GM21619 (cell line): ENCODE results near the gene ARMC6.
"Not testable (repeated sequence)": the region's sequence is repeated elsewhere in the genome, so short reads cannot be mapped to it uniquely, and the experiment has no call there.

Experiments used
- ATAC-seq: cut with Tn5 transposase; IDR thresholded peaks from one replicate; pipeline ENCODE4 v1.9.1; 2021; ENCODE audit not compliant: unreplicated experiment

The ARMC6 gene

DNA sequence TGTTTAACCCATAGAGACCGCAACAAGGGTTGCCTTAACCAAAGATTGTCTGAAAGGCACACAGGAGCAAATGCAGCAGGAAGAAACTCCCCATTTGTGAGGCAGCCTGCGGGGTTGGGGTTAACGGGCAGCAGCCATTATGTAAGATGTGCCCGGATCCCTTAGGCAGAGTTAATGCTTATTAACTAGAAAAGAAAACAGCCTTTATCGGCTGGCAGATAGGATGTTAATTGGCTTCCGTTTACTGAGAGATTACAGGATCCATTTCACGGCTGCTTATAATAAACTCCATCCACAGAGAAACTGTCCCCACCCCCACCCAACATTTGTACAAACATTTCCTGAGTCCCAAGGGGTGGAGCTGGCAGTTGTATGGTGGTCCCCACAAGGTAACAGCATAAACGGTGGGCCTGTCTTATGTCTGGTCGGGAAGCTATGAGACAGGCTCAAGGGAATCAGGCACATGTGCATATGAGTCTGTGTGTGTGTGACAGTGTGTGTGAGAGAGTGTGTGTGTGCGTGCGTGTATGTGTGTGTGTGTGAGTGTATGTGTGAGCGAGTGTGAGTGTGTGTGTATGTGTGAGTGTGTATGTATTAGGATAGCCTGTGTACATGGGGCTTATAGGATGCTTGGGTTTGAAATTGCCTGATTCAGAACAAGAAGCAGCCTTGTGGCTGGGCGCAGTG is 40.9 kb downstream of the ARMC6 start:
- no peak for ATAC-seq

DNA sequence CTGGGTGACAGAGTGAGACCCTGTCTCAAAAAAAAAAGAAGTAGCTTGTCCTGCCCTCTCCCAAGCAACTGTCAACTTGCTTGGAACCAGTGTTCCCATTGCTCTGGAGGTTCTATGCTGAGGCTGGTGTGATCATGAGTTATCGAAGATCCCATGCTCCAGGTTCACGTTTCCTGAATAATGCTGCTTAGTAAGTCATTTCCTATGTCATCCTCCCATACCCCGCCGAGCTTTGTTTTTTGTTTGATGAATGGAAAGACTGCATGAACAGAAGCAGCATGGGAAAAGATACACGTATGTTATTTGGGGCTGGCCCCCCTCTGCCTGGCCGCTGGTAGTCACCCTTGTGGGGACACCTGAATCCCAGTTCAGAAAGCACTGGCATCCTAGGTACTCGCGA is 41.7 kb downstream of the ARMC6 start:
- no peak for ATAC-seq

DNA sequence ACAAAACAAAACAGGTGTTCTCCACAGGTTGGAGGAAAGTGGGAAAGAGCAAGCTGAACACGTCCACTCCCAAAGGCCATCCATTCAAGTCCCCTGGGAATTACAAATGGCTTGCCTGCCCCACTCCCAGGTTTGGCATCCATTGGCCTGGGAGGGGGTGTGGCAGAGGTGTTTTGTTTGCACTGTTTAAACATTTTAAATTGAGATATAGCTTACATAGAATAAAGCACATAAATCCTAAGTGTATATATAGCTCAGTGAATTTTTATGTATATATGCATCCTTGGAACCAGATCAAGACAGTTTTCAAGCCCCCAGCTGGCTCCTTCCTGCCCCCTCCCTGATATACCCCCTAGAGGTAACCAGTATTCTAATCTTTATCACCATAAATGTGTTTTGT is 43.1 kb downstream of the ARMC6 start:
- ATAC-seq = no peak

DNA sequence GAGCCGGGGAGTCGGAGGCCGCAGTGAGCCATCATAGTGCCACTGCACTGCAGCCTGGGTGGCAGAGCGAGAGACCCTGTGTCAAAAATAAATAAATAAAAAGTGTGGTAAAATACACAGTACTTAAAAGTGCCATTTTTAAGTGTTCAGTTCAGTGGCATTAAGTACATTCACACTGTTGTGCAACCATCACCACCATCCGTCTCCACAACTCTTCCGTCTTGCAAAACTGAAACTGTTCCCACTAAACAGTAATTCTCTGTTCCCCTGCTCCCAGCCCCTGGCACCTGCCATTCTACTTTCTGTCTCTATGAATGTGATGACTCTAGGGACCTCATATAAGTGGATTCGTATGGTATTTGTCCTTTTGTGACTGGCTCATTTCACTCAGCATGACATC is 43.7 kb downstream of the ARMC6 start:
- no peak for ATAC-seq

DNA sequence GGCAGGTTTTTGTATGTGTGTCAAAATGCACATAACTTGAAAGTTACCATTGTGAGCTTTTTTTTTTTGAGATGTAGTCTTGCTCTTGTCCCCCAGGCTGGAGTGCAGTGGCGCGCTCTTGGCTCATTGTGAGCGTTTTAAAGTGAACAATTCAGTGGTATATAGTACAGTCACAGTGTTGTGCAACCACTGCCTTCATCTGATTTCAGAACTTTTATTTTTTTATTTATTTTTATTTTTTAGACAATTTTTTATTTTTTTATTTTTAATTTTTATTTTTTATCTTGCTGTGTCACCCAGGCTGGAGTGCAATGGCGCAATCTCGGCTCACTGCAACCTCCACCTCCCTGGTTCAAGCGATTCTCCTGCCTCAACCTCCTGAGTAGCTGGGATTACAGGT is 45.4 kb downstream of the ARMC6 start:
- ATAC-seq = no peak

DNA sequence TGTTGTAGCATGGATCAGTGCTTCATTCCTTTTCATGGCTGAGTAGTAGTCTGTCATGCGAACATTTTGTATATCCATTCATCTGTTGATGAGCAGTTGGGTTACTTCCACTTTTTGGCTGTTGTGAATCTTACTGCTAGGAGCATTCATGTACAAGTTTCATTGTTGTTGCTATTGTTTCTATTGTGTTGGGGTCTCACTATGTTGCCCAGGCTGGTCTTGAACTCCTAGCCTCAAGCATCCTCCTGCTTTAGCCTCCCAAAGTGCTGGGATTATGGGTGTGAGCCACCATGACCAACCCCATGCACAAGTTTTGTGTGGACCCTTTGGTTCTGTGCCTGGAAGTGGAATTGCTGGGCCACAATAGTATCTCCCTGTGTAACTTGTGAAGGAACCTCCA is 46.2 kb downstream of the ARMC6 start:
- ATAC-seq = no peak

DNA sequence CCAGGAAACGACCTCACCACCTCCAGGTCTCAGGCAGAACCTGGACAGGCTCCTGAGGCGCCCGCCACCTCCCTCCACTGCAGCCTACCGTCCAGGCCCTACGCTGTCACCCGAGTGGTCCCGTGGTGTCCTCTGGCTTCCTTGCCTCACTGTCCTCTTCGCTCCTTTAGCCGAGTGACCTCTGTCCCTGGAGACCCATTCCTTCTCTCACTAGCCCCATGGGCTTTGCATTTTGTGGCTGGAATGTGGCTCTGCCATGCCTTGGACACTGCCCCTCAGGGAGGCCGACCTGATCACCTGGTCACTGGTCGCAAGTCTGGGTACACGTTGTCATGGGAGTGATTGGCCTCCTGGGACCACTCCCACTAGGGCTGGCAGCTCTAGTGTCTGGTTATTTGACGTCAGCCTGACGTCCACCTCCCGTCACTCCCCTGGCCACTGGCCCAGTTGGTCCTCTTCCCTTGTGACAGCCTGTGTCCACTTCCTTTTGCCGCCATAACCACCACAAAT is 48.3 kb downstream of the ARMC6 start:
- ATAC-seq = no peak

DNA sequence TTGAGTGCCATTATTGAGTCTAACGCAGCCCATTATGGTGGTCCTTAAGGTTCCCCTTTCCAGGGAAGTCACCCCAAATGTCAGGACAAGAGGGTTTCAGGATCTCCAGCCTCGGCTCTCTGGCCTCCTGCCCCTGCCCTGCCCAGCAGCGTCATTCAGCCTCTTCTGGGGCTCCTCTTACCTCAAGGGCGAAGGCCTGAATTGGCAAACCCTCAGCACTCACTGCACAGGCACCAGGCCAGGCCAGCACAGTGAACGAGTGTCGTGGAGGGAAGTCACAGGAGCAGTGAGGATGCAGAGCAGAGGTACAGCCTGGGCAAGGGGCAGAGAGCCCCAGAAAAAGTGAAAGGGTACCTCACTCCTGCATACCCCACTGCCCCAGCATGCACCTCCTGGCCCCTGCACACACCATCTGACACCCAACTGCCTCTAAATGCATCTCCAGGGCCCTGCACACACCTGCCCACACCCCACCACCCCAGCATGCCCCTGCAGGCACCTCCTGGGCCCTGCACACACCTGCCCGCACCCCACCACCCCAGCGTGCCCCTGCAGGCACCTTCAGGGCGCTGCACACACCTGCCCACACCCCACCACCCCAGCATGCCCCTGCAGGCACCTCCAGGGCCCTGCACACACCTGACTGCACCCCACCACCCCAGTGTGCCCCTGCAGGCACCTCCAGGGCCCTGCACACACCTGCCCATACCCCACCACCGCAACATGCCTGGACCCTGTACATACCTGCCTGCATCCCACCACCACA is 50.2 kb downstream of the ARMC6 start:
- ATAC-seq = no peak

DNA sequence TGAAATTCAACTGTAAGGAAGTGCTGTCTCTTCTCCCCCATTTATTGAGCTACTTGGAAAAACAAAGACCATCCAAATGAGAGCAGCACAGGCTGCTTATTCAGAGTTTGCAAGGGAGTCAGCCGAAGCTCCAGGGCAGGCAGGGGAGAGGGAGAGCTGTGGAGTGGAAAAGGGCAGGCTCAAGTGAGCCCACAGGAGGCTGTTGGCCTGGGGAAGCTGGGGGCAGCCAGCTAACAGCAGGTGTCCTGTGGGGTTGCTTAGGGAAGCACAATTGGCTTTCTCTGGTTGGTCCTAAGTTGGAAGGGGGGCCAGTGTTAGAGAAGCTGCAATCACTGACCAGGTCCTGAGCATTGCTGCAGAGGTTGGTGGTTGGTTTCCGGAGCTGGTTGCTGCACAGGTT is 54.3 kb downstream of the ARMC6 start:
- ATAC-seq = no peak

DNA sequence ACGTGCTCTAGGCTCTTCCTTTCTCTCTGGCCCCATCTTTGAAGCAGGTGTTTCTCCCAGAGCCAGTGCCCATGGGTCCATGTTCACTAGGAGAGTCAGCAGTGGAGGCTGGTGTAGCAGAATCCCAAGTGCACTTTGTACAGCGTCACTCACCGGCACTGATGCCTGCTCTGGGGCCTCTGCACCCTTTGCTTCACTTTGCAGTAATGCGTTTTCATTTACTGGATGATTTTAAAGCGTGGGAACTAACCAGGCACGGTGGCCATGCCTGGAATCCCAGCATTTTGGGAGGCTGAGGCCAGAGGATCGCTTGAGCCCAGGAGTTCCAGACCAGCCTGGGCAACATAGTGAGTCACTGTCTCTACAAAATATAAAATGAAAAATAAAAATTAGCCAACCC is 61.1 kb downstream of the ARMC6 start:
- no peak for ATAC-seq

DNA sequence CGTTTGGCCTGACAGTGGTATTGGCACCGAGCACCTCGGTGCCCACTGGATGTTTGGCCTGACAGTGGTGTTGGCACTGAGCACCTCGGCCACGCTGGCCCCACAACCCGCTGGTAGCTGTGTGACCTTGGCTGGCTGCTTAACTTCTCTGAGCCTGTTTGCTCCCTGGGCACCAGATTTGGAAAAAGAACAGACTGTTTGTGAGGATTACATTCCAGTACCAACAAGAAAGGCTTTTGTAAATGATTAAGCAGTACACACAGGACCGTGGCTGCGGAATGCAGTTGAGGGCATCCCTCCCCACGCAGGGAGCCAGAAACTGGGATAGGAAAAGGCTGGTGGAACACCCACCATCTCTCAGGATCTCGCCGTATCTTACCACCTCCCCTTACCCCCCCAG is 62.3 kb downstream of the ARMC6 start:
- no peak for ATAC-seq

DNA sequence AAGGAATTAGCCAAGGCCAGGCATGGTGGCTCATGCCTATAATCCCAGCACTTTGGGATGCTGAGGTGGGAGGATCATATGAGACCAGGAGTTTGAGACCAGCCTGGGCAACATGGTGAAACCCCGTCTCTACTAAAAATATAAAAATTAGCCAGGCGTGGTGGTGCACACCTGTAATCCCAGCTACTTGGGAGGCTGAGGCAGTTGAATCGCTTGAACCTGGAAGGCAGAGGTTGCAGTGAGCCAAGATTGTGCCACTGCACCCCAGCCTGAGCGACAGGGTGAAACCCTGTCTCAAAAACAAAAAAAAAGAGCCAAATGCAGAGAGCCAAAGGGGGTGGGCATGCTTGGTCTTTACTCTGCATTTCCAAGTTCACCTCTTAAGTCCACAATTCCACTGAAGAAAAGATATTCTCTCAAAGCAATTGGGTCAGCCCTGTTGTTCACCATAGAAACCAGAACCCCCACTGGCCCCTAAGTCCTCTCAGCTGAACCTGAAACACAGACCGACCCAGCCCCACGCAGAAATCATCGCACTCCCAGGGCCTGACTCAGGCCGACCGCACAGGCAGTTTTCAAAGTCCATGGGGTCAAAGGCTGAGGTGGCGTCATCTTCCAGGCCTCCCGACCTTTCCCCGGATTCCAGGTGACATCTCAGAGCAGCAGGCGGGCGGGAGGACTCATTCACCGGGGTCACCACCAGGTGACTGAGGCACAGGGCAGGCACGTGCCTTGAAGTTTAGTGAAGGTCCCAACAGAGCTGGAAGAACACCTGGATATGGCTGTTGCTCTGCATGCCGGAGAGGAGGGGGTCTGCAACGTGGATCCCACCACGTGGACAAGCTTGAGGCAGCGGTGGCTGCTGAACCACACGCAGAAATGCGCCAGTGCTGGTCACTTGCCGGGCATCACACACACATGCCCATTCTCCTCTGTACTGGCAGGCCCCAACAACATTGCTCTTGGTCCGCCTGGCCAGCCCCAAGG is 63.5 kb downstream of the ARMC6 start:
- no peak for ATAC-seq

DNA sequence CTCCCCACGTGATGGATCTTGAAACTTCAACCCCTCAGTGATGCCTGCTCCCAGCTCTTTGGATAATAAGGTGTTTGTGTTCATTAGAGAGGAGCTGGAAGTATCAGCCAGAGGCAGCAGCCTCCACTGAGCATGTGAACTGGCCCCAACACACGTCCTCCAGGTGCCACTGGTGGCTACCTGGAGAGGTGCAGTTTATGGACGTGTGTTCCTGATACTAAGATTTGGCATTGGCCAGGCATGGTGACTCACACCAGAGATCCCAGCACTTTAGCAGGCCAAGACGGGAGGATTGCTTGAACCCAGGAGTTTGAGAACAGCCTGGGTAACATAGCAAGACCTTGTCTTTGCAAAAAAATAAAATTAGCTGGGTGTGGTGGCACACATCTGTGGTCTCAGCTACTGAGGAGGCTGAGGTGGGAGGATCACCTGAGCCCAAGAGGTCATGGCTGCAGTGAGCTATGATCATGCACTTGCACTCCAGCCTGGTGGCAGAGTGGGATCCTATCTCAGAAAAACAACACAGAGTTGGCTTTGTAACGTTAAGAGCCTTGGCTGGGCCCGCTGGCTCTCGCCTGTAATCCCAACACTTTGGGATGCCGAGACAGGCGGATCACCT is 64.8 kb downstream of the ARMC6 start:
- ATAC-seq = no peak

DNA sequence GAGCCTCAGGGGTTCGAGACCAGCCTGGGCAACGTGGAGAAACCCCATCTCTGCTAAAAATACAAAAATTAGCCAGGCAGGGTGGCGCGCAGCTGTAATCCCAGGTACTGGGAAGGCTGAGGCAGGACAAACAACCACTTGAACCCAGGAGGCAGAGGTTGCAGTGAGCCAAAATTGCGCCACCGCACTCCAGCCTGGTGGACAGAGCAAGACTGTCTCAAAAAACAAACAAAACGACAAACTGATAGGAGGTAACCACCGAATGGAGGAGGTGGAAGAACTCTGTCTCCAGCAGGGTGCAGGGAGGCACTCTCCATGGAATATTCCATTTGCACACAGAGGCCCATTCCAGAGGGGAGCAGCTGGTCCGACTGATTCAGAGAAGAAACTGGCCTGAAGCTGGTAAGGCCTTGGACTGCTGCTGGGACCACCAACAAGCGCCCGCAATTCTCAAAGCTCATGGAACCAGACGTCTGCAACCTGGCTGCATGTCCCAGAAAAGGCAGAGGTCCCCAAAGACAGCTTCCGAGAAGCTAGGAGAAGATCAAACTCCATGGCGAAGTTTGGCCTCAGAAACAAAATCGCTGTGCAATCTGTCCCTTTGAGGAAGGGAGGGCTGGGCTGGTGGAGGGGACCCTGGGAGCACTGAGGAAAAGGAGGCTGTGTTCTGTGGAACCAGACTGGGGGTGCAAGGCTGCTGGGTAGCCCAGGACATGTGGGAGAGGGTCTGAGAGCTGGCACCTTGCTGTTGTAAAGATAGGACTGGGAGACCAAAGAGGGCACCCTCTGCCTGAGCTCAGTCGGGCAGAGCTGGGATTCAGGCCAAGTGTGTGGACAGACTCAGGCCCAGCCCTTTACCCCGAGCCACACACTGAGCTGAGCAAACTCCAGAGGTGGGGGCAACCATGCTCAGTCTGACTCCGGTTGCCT is 65.6 kb downstream of the ARMC6 start:
- ATAC-seq = no peak

DNA sequence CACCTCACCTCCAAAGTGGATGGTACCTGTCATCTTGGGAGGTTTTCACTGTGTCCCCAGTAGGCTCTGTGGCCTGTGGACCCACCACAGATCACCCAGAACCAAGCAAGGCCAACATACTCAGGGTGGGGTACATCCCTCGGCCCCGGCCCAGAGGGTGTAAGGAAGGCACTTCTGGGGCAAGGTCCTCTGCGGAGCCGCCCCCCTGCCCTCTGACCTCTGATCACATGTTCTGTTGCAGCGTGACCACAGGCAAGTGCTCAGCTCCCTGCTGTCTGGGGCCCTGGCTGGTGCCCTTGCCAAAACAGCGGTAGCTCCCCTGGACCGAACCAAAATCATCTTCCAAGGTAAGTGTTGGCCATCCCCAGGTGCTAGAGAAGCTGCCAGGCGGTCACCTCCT is 68.1 kb downstream of the ARMC6 start:
- ATAC-seq = no peak

DNA sequence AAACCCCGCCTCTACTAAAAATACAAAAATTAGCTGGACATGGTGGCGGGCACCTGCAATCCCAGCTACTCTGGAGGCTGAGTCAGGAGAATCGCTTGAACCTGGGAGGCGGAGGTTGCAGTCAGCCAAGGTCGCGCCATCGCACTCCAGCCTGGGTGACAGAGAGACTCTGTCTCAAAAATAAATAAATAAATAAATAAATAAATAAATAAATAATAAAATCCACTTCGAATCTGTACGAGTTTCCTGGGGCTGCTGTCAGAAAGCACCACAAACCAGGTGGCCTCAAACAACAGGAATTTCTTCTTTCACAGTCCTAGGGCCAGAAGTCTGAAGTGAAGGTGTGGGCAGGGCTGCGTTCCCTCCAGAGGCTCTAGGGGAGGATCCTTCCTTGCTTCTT is 69.2 kb downstream of the ARMC6 start:
- not testable (repeated sequence) for ATAC-seq

DNA sequence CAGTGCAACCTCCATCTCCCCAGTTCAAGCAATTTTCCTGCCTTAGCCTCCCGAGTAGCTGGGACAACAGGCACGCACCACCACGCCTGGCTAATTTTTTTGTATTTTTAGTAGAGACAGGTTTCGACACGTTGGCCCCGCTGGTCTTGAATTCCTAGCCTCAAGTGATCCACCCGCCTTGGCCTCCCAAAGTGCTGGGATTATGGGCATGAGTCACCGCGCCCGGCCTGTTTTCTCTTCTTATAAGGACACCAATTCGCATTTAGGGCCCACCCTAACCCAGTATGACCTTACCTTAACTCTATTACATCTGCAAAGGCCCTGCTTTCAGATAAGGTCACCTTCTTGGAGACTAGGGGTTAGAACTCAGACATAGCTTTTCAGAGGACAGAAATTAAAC is 69.8 kb downstream of the ARMC6 start:
- no peak for ATAC-seq

DNA sequence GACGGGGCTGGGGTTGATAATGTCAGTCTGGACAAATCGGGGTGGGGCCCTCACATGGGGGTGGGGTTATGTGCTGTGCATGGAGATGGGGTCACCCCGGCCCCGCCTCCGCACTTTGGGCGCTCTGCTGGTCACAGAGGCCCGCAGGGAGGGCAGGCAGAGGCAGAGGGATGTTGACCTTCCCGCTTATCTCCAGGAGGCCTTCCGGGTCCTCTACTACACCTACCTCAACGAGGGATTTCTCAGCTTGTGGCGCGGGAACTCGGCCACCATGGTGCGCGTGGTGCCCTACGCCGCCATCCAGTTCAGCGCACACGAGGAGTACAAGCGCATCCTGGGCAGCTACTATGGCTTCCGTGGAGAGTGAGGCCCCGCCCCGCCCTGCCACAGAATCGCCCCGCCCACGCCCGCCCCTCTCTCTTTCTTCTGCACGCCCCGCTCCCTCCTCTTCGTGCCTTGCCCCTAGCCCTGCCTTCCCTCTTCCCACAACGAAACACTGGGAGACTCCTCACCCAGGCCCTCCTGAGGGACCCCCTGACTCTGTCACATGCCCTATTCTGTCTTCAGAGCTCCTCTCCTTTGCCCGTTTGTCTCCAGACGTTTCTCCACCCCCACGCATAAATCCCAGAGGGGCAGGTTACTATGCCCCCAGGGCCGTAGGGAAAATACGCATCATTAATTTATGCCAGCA is 72.1 kb downstream of the ARMC6 start:
- ATAC-seq = no peak

DNA sequence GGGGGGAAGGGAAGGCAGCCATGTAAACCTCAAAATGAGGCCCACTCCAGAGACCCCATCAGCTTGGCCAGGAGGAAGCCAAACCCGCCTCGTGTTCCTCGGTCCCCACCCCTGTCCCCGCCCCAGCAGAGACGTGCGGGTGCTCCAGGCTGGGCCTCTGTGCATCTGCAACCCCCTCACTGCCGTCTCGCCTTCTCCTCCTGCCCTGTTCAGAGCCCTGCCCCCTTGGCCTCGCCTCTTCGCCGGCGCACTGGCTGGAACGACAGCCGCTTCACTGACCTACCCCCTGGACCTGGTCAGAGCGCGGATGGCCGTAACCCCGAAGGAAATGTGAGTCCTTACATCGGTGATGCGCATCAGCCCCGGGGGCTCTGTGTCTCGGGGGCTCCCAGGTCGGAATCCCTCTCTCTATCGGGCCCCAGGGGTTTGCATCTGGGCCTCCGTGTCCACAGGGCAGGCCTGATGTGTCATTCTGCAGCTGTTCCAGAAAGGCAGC is 72.7 kb downstream of the ARMC6 start:
- no peak for ATAC-seq
